Measurements from ENCODE around the gene SLX4.
A peak's percentile ranks its signal among the peaks of the same experiment; 100 is the strongest.

SLX4 gene

DNA sequence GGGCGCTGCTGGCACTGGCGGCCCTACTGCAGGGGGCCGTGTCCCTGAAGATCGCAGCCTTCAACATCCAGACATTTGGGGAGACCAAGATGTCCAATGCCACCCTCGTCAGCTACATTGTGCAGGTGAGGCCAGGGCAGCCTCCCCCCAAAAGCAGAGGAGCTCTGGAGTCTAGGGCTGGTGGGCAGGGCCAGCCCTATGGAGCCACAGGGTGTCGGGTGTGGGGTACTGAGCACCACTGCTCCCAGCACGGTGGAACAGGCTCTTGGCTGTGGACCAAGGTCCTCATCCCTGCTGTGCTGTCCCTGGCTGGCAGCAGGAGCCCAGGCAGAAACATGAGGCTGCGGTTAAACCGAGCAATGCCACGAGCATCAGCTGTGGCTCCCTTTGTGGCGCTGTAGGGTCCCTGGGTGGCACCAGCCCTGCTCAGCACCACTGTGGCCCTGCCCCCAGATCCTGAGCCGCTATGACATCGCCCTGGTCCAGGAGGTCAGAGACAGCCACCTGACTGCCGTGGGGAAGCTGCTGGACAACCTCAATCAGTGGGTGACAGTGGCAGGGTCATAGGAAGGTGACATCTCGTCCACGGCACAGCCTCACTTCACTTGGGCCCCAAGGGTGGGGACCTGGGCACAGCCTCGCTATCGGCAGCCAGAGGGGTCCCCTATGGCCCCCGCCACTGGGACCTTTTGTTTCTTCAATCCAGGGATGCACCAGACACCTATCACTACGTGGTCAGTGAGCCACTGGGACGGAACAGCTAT, 44.2 kb upstream of the SLX4 start:
- TF ChIP-seq POLR2AphosphoS5 (IDR thresholded peaks at IDR 0.05; ENCODE audit: low read depth, low read length) (no peak), TAF1 (IDR thresholded peaks at IDR 0.05; ENCODE audit: borderline replicate concordance, insufficient read depth, low read length) (no peak), FOXP2 (optimal IDR thresholded peaks at IDR 0.05; ENCODE audit: borderline replicate concordance, extremely low read depth, extremely low read length, insufficient read depth) (no peak), SIN3A (IDR thresholded peaks at IDR 0.05; ENCODE audit: borderline replicate concordance, insufficient read depth, low read length) (no peak)
- TF ChIP-seq, protein P1, sequence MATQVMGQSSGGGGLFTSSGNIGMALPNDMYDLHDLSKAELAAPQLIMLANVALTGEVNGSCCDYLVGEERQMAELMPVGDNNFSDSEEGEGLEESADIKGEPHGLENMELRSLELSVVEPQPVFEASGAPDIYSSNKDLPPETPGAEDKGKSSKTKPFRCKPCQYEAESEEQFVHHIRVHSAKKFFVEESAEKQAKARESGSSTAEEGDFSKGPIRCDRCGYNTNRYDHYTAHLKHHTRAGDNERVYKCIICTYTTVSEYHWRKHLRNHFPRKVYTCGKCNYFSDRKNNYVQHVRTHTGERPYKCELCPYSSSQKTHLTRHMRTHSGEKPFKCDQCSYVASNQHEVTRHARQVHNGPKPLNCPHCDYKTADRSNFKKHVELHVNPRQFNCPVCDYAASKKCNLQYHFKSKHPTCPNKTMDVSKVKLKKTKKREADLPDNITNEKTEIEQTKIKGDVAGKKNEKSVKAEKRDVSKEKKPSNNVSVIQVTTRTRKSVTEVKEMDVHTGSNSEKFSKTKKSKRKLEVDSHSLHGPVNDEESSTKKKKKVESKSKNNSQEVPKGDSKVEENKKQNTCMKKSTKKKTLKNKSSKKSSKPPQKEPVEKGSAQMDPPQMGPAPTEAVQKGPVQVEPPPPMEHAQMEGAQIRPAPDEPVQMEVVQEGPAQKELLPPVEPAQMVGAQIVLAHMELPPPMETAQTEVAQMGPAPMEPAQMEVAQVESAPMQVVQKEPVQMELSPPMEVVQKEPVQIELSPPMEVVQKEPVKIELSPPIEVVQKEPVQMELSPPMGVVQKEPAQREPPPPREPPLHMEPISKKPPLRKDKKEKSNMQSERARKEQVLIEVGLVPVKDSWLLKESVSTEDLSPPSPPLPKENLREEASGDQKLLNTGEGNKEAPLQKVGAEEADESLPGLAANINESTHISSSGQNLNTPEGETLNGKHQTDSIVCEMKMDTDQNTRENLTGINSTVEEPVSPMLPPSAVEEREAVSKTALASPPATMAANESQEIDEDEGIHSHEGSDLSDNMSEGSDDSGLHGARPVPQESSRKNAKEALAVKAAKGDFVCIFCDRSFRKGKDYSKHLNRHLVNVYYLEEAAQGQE (IDR thresholded peaks at IDR 0.05; ENCODE audit: insufficient read depth in 1 of 2, low read depth in 2 of 2, low read length in 2 of 2) = no peak

DNA sequence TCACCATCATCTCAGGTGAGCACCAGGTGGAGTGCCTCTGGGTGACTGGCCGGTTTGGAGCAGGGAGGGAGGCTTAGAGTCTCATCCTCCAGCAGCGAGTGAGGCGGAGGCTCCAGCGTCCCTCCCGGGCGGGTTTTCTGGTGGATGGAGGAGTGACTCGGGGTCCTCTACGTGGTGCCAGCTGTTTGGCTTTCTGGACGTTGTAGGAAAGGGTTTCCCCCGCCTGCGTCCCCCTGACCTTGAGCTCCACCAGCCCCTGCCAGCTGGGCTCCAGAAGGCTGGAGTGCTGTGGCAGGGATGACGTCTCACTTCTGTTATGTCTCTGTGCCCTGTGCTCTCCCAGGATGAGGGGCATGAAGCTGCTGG, 43.6 kb upstream of the SLX4 start:
- TF ChIP-seq, protein P1 (IDR thresholded peaks at IDR 0.05; ENCODE audit: insufficient read depth in 1 of 2, low read depth in 2 of 2, low read length in 2 of 2) = no peak
- TF ChIP-seq SIN3A (IDR thresholded peaks at IDR 0.05; ENCODE audit: borderline replicate concordance, insufficient read depth, low read length) (no peak), FOXP2 (optimal IDR thresholded peaks at IDR 0.05; ENCODE audit: borderline replicate concordance, extremely low read depth, extremely low read length, insufficient read depth) (no peak), TAF1 (IDR thresholded peaks at IDR 0.05; ENCODE audit: borderline replicate concordance, insufficient read depth, low read length) (no peak), POLR2AphosphoS5 (IDR thresholded peaks at IDR 0.05; ENCODE audit: low read depth, low read length) (no peak)

DNA sequence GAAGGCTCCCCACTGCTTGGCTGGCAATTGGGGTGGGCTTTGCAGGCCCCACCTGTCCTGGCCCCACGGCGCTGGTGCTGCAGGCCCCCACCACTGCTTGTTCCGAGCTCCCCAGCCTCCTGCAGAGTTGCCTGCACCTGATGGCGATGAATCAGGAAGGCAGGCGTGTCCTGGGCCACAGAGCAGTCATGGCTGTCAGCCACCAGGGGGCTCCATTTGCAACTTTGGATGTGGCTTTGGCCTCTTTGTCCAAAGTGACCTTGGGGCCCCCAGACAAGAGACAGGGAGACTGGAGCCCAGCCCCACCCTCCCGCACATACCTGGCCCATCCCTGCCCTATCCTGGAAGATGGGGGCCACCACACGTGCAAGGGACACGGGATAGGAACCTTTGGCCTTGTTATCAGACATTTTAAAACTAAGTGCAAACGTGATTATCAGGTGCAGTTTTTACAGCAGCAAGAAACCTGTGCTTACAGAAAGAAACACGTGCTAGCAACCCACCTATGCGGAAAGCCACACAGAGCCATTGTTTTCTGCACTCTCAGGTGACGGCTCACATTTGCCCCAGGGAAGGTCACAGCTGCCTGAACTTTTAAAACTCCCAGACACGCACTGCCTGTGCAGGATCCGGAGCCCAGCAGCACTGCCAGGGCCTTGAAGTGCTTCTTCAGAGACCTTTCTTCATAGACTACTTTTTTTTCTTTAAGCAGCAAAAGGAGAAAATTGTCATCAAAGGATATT, 43.0 kb upstream of the SLX4 start, which contains the start of gene DNASE1:
Gene DNASE1, plus strand, starts transcription at position 443 of the 743 bp plus-strand sequence. CDS start 683 bp downstream, outside the sequence.
- TF ChIP-seq POLR2AphosphoS5 (IDR thresholded peaks at IDR 0.05; ENCODE audit: low read depth, low read length) = peak; percentile 23; the same call in 1 of the 2 replicates
- TF ChIP-seq FOXP2 (optimal IDR thresholded peaks at IDR 0.05; ENCODE audit: borderline replicate concordance, extremely low read depth, extremely low read length, insufficient read depth) = no peak

DNA sequence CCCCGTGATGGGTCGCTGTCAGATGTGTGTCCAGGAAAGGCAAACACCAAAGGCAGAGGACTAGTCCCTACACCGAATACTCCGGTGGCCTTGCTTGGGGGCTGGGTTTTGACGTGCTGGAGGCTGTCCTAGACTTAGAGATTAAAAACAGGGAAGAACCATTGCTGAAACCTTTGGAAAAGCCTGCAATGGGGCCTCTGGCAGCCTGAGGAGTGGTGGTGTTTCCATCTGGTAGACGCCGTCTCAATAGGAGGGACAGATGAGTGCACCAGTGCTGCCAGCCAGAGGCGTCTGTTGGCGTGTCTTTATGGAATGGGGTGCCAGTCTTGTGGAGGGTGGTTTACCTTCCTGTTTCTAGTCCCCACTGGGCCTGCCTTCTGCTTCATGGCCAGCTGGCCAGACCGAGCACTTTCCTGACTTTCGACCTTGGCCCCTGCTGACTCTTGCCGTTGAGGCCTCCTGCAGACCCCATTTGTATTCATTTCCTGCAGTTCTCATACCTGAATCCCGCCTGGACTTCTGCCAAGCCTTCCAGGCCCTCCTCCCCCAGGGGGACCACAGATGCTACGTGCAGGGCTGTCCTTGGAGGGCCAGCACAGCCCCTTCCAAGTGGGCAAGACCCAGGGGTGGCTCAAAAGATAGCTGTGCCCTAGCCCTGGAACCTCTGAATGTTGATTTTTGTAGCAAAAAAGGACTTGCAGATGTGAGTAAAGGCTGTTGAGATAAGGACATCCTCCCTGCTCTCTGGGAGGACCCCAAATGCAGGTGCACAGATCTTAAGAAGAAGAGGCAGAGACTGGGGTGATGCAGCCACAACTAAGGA, 41.2 kb upstream of the SLX4 start:
- TF ChIP-seq SIN3A (IDR thresholded peaks at IDR 0.05; ENCODE audit: borderline replicate concordance, insufficient read depth, low read length) (no peak), TAF1 (IDR thresholded peaks at IDR 0.05; ENCODE audit: borderline replicate concordance, insufficient read depth, low read length) (no peak), POLR2AphosphoS5 (IDR thresholded peaks at IDR 0.05; ENCODE audit: low read depth, low read length) (no peak)
- TF ChIP-seq, protein P1 (IDR thresholded peaks at IDR 0.05; ENCODE audit: insufficient read depth in 1 of 2, low read depth in 2 of 2, low read length in 2 of 2) = no peak
